HG02840 (cell line): Measurements from ENCODE around the gene ZNF492.
"Not testable (repeated sequence)": the region's sequence is repeated elsewhere in the genome, so short reads cannot be mapped to it uniquely, and the experiment has no call there.

Source experiments
- ATAC-seq: cut with Tn5 transposase; IDR thresholded peaks from one replicate; pipeline ENCODE4 v1.9.1; 2021; ENCODE audit warnings: mild to moderate bottlenecking, moderate library complexity, moderate number of reproducible peaks; ENCODE audit not compliant: unreplicated experiment, low FRiP score

Gene ZNF492

GRCh38 chr19:22616659-22617058, 17.5 kb upstream of the ZNF492 start:
- no peak for ATAC-seq

GRCh38 chr19:22617181-22617580, 16.9 kb upstream of the ZNF492 start:
- ATAC-seq = not testable (repeated sequence)

- ATAC-seq = no peak
These were observed 16.4 kb upstream of the ZNF492 start for GRCh38 chr19:22617614-22618320.

GRCh38 chr19:22619371-22619770, 14.8 kb upstream of the ZNF492 start:
- ATAC-seq = no peak

- no peak for ATAC-seq
These were observed 14.2 kb upstream of the ZNF492 start for GRCh38 chr19:22619932-22620331.

GRCh38 chr19:22620401-22620800, 13.7 kb upstream of the ZNF492 start:
- no peak for ATAC-seq

- no peak for ATAC-seq
These were observed 13.2 kb upstream of the ZNF492 start for GRCh38 chr19:22620912-22621311.

- ATAC-seq = no peak
These were observed 12.1 kb upstream of the ZNF492 start for GRCh38 chr19:22622020-22622419.

GRCh38 chr19:22622901-22623840, 11.0 kb upstream of the ZNF492 start:
- ATAC-seq = no peak

- ATAC-seq = no peak
These were observed 10.3 kb upstream of the ZNF492 start for GRCh38 chr19:22623841-22624221.

GRCh38 chr19:22625266-22626035, 8.7 kb upstream of the ZNF492 start:
- no peak for ATAC-seq

GRCh38 chr19:22627526-22627925, 6.6 kb upstream of the ZNF492 start:
- ATAC-seq = no peak

GRCh38 chr19:22628401-22628800, 5.7 kb upstream of the ZNF492 start:
- no peak for ATAC-seq

GRCh38 chr19:22634450-22634827, 315 bp downstream of the ZNF492 start:
- no peak for ATAC-seq

- ATAC-seq = not testable (repeated sequence)
These were observed 51.4 kb downstream of the ZNF492 start for GRCh38 chr19:22685493-22685892.

- not testable (repeated sequence) for ATAC-seq
These were observed 68.5 kb downstream of the ZNF492 start for GRCh38 chr19:22702661-22703060.

- ATAC-seq = not testable (repeated sequence)
These were observed 69.0 kb downstream of the ZNF492 start for GRCh38 chr19:22703096-22703495.

GRCh38 chr19:22708983-22709382, 74.9 kb downstream of the ZNF492 start:
- ATAC-seq = no peak
